GM18526 (cell line): ENCODE results near the gene OR4D10.

ENCODE experiments used
- POLR2A ChIP-seq: IDR thresholded peaks from 3 replicates; pipeline ENCODE4 v1.6.1; 2011; ENCODE audit not compliant: insufficient read length; ENCODE audit errors: extremely low read depth

Gene OR4D10

DNA sequence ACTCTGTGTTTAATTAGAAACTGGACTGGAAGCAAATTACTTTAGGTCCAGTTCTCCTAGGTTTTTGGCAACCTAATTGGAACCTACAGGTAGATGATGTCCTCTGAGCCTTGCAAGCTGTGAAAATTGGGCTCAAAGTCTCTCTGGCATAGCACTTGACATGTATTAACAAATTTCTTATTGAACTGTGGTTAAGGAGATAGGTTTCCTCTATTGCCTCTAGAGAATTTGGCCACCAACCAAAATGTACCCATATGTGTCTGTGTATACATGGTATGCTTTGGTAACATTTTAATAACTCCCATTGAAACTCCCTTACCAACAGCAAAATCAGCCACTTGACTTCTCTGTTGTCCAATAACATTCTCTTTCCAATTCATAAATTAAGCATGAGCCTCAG lies at the start of gene OR4D10:
Gene OR4D10 (plus strand): TSS at position 301 of the 400 bp plus-strand sequence. CDS start 4,115 bp downstream, outside the sequence.
- TF ChIP-seq POLR2A: no peak

DNA sequence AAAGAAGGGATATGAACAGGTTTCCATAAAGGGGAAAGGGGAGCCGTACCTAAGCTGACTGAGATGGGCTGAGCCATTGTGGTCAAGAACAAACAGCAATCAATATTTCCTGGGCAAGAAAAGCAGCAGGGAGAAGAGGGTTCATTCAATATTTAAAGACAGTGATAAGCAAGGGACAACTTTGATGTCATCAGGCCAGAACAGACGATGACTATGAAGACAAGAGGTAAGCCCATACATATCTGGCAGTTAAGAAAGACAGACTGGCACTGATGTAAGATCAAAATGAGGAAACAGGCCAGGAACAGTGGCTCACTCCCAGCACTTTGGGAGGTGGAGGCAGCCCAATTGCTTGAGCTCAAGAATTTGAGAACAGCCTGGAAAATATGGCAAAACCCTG lies 49.3 kb upstream of the OR4D10 start:
- no peak for TF ChIP-seq POLR2A

DNA sequence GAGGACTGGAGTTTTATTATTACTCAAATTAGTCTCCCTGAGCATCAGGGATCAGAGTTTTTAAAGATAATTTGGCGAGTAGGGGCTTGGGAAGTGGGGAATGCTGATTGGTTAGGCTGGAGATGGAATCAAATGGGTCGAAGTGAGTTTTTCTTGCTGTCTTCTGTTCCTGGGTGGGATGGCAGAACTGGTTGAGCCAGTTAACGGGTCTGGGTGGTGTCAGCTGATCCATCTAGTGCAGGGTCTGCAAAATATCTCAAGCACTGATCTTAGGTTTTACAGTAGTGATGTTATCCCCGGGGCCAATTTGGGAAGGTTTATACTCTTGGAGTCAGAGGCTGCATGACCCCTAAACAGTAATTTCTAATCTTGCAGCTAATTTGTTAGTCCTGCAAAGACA lies 48.0 kb upstream of the OR4D10 start:
- no peak for TF ChIP-seq POLR2A

DNA sequence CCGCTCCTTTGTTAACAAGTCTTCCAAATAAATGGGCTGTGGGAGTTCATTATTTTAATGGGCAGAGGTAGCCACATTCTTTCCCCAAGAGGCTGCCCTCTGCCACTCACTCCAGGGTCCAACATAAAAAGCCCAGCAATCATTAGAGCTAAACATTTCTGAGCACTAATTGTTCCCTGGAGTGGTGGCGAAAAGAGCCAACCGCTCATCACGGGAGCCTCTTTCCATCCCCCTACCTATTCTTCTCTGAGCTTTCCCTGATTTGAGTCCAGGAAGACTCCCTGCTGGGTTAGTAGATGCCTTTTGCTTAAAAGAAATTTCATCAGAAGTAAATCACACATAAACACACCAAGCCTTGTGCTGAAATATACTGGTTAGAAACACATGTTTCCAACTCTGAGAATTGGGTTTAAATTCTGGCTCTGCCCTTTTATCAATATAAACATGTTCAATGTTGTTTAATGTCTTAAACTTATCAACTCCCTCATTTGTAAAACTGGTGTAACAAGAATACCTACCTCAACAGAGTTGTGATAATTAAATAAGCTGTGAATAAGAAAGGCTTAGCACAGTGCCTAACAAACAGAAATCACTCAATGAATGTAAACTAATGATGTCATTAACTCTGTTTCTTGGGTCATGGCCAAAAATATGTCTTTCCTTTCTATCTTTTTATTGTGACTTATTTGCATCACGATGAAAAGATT lies 46.6 kb upstream of the OR4D10 start, which contains the start of gene OR5A2:
Gene OR5A2 (minus strand): TSS at position 53 of the 707 bp plus-strand sequence. CDS start 3,460 bp downstream, outside the sequence.
- TF ChIP-seq POLR2A: no peak

DNA sequence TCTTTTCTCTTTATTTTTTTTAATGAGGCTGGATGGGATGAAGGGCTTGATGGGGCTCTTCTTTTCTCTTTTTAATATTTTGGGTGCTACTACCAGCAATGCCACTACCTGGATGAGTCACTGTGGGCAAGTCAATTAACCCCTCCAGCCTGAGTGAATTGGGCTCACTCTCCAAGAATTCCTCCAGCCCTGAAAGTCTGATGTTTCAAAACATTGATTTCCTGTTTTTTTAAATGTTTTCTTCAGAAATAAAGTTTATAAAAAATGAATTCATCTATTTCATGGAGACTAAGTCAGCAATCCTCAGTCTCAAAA lies 46.1 kb upstream of the OR4D10 start:
- TF ChIP-seq POLR2A: no peak

DNA sequence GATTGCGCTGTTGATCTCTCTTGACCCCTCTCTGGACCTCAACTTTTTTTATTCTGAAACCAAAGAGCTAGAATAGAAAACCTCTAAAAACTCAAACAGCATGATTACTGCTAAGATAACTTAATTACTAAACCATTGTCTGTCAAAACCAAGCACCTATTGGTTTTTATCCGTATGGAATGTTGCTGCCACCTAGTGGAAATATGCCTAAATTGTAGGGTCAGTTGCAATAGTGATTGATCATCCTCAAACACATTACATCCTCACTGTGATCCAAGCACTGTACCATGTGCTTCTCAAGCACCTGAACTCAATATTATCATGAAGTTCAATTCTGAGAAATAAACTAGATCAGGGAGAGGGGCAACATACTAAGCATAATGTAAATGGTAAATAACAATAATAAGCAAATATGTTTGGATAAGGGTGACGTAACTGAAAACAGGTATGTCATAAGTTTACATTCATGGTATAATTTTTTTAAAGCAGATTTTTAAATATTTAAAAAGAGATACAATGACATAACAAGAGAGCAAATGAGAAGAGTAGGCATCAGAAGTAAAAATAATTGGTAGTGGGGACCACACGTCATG lies 43.1 kb upstream of the OR4D10 start:
- TF ChIP-seq POLR2A: no peak

DNA sequence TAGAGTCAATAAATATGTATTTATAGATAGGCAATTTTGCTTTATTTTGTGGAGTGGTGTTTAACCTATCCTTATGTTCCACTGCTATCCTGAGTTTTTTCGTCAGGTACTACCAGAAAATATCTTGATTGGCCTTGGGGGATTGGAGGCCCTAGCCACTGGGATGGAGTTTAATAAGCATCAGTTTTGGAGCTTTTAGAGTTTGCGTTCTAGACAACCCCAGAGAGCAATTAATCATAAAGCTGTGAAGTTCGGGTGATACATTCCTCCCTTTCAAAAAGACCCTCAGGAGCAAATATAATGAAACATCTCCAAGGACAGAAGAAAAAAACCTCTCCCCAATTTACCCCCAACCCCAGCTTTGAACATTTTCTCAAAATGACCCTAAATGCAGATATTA lies 36.9 kb upstream of the OR4D10 start, which contains the start of gene OR5A1:
Gene OR5A1 (plus strand): TSS at position 301 of the 400 bp plus-strand sequence. CDS start 6,700 bp downstream, outside the sequence.
- no peak for TF ChIP-seq POLR2A

DNA sequence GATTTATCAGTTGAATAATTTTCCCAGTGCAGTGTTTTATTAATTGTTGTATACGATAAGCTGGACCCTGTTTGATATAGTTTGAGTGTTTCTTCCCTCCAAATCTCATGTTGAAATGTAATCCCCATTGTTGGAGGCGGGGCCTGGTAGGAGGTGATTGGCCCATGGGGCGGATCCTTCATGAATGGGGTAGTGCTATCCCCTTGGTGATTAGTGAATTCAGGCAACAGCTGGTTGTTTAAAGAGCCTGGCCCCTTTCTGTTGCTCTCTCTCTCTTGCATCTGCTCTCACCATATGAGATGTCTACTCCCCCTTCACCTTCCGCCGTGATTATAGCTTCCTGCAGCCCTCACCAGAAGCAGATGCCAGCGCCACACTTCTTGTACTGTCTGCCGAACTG lies 35.3 kb upstream of the OR4D10 start:
- no peak for TF ChIP-seq POLR2A

DNA sequence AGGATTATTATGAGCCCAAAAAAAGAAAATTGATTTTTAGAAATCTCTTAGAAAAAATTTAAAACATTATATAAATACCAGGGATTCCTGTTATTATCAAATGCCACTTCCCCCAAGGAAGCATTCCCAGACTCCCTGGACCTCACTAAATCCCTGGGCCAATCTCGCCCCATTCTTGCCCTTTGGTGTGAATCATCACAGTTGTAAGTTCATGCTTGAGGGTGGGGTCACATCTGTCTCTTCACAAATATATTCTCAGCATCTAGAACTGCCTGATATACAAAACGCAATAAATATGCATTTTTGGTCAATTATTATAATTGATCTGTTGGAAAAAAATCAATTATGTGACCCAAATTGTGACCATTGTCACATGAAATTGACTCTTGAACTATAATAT lies 24.6 kb upstream of the OR4D10 start:
- no peak for TF ChIP-seq POLR2A

DNA sequence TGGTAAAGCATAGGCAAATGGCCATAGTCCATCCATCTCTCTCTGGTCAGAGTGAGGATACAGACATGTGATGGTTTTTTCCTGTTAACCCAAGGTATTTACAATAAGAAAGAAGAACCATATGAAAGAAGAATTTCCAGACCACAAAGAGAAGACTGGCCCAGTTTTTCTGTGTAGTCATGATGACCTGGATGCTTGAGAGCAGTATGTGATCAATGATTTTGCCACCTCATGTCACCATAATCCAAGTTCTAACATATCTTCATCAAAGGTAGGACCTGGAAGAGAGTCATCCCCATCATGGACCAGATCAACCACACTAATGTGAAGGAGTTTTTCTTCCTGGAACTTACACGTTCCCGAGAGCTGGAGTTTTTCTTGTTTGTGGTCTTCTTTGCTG lies 16.5 kb upstream of the OR4D10 start, which contains the start of gene OR4D6:
Gene OR4D6 (plus strand): TSS at position 301 of the 400 bp plus-strand sequence. CDS start 0 bp downstream, at position 301.
- no peak for TF ChIP-seq POLR2A

DNA sequence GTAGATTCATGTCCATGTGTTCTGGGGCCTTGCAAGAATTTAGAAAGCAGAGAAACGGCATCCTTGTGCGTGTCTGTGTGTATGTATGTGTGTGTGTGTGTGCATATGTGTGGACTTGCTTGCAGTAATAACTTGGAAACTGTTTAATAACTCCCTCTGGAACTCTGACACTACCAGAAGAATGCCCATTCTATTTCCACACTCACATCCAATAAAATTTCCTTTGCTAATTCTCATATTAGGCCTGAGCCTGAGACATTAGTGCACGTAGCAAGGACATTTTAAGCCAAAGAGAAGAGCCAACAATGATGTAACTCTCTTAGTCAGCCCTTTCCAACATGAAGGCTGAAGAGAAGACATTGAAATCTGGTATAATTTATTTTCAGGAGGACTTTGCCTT lies 13.2 kb upstream of the OR4D10 start:
- no peak for TF ChIP-seq POLR2A

DNA sequence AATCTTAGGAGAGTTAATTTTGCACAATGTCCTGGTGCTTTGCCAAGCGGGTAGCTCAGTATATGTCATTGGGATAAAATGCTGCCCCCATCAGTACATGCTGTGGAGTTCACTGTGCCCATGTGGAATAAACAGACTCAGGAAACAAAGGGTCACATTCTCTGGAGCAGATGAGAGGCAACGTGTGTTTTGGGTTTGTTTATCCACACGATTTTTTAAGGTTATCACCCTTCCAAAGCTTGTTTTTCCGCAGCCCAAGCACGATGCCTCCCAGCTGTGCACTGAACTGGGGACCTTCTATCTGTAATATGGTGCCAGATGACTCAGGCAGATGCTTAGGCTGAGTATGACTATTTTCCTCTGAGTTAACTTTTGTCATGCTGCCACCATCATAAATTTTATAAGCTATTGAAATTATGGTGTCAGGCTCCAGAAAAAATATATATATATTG lies 9.9 kb upstream of the OR4D10 start:
- no peak for TF ChIP-seq POLR2A

DNA sequence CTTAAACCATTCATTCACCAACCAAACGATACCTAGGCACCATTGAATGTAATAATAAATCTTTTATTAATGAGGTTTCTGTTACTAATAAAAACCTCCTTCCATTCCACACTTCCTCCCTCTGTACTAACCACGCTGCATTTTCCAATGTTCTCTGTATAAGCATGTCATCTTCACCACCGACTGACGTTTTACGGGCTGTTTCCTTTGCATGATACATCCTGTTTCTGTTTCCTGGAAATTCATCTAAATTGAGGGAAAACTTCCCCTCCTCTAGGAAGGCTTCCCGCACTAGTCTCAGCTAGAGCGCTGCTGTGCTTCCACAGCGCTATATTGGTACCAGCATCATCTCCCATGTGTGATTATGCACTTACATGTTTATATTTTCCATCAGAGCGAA lies 2.1 kb downstream of the OR4D10 start:
- no peak for TF ChIP-seq POLR2A

DNA sequence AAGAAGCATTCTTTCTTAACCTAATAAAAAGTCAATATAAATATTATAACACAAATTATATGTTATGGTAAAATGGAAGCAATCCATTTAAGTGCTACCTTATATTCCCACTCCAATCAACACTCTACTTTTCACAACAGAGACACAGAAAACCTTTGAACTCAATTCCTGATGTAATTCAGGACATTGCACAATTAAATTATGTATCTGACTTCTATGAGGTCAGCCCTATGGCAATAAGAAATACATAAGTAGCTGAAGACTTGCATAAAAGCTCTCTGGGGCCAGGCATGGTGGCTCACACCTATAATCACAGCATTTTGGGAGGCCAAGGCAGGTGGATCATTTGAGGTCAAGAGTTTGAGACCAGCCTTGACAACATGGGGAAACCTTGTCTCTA lies 6.8 kb downstream of the OR4D10 start:
- no peak for TF ChIP-seq POLR2A

DNA sequence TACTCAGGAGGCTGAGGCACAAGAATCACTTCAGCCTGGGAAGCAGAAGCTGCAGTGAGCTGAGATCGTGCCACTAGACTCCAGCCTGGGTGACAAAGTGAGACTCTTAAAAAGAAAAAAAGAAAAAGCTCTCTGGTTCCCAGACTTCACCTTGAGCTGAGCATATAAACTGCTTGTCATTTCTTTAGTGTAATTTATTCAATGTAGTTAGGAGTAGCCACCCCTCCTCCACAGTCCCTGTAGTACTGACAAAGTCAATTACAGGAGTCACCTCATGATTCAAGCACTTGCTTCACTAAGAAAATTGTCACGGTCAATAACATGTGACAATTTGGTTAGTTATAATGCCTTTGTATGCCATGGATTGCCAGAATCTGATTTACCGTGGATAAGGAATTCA lies 7.2 kb downstream of the OR4D10 start:
- no peak for TF ChIP-seq POLR2A

DNA sequence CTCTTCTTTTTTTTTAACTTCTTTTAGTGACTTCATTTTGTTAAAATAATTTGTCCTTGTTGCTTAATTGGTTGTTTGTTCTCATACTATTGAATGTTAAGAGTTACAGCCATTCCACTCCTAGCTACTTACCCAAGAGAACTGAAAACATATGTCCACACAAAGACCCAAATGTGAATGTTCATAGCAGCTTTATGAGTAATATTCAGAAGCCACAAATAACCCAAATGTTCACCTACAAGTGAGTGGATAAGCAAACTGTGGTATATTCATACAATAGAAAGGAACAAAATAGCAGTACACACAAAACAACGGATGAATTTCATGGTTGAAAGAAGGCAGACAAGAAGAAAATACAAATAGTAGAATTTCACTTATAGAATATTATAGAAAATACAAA lies 28.8 kb downstream of the OR4D10 start:
- TF ChIP-seq POLR2A: no peak

DNA sequence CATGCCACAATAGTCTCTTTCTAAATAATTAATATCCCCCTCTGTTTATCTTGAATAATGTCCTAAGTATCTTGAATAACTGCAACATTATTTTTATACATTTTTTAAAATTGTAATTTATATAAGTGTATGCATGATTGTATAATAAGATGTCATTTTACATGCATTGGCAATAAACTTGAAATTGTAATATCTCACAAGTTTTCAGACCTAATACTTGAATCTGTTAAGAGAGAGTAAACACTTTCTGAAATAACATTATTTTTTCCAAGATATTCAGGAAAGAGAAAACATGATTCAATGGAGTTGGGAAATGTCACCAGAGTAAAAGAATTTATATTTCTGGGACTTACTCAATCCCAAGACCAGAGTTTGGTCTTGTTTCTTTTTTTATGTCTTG lies 30.2 kb downstream of the OR4D10 start, which contains the start of gene OR4D11:
Gene OR4D11 (plus strand): TSS at position 301 of the 400 bp plus-strand sequence. CDS start 0 bp downstream, at position 301.
- no peak for TF ChIP-seq POLR2A
